ENCODE data around the gene SHANK1.

The SHANK1 gene

DNA sequence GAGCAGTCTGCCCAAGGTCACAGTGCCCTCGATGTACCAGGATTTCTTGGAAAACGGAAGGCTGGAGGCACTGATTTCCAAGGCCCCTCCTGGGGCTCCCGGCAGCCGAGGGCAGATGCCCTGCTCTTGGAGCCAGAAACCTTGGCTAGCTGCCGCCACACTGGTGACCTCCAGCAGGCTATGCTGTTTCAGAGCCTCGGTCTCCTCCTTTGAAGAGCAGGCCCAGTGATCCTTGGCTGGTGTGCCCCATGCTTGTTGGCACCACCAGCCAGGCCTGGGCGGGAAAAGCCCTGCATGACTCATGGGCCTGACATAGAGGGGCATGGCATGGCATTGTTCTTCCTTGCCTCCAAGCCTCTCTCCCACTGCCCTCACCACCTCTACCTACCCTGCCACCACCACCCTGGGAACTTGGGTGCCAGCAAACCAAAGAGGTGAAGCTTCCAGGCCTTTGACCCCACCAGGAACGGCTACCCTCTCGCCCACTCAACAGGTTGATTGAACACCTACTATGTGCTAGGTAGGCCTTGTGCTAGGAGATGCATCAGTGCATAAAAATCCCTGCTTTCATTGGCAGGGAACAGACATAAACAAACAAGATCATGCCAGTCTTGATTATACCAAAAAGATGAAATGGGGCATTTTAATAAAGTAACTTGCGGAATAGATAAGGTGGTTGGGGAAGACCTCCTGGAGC lies 2.0 kb upstream of the SHANK1 start (continued):
- TF ChIP-seq, protein P1, sequence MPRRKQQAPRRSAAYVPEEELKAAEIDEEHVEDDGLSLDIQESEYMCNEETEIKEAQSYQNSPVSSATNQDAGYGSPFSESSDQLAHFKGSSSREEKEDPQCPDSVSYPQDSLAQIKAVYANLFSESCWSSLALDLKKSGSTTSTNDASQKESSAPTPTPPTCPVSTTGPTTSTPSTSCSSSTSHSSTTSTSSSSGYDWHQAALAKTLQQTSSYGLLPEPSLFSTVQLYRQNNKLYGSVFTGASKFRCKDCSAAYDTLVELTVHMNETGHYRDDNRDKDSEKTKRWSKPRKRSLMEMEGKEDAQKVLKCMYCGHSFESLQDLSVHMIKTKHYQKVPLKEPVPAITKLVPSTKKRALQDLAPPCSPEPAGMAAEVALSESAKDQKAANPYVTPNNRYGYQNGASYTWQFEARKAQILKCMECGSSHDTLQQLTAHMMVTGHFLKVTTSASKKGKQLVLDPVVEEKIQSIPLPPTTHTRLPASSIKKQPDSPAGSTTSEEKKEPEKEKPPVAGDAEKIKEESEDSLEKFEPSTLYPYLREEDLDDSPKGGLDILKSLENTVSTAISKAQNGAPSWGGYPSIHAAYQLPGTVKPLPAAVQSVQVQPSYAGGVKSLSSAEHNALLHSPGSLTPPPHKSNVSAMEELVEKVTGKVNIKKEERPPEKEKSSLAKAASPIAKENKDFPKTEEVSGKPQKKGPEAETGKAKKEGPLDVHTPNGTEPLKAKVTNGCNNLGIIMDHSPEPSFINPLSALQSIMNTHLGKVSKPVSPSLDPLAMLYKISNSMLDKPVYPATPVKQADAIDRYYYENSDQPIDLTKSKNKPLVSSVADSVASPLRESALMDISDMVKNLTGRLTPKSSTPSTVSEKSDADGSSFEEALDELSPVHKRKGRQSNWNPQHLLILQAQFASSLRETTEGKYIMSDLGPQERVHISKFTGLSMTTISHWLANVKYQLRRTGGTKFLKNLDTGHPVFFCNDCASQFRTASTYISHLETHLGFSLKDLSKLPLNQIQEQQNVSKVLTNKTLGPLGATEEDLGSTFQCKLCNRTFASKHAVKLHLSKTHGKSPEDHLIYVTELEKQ (tag by site-specific recombination; IDR thresholded peaks at IDR 0.05; ENCODE audit: borderline replicate concordance), result no peak
- TF ChIP-seq, protein P2, sequence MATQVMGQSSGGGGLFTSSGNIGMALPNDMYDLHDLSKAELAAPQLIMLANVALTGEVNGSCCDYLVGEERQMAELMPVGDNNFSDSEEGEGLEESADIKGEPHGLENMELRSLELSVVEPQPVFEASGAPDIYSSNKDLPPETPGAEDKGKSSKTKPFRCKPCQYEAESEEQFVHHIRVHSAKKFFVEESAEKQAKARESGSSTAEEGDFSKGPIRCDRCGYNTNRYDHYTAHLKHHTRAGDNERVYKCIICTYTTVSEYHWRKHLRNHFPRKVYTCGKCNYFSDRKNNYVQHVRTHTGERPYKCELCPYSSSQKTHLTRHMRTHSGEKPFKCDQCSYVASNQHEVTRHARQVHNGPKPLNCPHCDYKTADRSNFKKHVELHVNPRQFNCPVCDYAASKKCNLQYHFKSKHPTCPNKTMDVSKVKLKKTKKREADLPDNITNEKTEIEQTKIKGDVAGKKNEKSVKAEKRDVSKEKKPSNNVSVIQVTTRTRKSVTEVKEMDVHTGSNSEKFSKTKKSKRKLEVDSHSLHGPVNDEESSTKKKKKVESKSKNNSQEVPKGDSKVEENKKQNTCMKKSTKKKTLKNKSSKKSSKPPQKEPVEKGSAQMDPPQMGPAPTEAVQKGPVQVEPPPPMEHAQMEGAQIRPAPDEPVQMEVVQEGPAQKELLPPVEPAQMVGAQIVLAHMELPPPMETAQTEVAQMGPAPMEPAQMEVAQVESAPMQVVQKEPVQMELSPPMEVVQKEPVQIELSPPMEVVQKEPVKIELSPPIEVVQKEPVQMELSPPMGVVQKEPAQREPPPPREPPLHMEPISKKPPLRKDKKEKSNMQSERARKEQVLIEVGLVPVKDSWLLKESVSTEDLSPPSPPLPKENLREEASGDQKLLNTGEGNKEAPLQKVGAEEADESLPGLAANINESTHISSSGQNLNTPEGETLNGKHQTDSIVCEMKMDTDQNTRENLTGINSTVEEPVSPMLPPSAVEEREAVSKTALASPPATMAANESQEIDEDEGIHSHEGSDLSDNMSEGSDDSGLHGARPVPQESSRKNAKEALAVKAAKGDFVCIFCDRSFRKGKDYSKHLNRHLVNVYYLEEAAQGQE (tag by site-specific recombination; IDR thresholded peaks at IDR 0.05), result no peak
- TF ChIP-seq, protein P3, sequence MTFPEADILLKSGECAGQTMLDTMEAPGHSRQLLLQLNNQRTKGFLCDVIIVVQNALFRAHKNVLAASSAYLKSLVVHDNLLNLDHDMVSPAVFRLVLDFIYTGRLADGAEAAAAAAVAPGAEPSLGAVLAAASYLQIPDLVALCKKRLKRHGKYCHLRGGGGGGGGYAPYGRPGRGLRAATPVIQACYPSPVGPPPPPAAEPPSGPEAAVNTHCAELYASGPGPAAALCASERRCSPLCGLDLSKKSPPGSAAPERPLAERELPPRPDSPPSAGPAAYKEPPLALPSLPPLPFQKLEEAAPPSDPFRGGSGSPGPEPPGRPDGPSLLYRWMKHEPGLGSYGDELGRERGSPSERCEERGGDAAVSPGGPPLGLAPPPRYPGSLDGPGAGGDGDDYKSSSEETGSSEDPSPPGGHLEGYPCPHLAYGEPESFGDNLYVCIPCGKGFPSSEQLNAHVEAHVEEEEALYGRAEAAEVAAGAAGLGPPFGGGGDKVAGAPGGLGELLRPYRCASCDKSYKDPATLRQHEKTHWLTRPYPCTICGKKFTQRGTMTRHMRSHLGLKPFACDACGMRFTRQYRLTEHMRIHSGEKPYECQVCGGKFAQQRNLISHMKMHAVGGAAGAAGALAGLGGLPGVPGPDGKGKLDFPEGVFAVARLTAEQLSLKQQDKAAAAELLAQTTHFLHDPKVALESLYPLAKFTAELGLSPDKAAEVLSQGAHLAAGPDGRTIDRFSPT (tag by site-specific recombination; IDR thresholded peaks at IDR 0.05), result 0 out of 2 replicates have a peak, but pooled peaks have one; percentile 47
- TF ChIP-seq ZNF530 (tag by site-specific recombination; IDR thresholded peaks at IDR 0.05; ENCODE audit: low read depth) (no peak), ZNF621 (tag by site-specific recombination; IDR thresholded peaks at IDR 0.05) (no peak), ZNF24 (tag by site-specific recombination; IDR thresholded peaks at IDR 0.05) (no peak)
- TF ChIP-seq, protein P4, sequence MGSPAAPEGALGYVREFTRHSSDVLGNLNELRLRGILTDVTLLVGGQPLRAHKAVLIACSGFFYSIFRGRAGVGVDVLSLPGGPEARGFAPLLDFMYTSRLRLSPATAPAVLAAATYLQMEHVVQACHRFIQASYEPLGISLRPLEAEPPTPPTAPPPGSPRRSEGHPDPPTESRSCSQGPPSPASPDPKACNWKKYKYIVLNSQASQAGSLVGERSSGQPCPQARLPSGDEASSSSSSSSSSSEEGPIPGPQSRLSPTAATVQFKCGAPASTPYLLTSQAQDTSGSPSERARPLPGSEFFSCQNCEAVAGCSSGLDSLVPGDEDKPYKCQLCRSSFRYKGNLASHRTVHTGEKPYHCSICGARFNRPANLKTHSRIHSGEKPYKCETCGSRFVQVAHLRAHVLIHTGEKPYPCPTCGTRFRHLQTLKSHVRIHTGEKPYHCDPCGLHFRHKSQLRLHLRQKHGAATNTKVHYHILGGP (tag by site-specific recombination; IDR thresholded peaks at IDR 0.05), result no peak

DNA sequence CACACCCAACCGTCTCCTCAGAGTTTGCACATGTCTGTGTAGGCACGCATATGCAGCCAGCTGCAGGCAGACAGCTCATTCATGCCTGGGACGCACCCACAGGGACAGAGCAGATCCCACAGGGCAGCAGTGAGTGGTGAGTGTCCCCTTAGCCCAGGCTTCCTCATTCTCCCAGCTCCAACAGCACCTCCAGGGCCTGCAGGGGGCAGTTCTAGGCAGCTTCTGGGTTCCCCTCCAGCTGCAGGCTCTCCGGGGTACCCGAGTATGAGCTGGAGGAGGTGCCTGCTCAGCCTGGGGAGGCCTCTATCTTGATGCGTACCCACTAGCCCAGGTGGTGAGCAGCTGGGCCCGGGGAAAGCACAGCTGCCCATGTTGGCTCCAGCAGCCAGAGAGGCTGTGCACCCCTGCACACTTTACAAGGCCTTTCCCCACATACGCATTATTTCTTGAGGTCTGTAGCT lies 1.3 kb upstream of the SHANK1 start:
- Histone ChIP-seq H3K36me3 (ENCODE audit: control insufficient read depth in 2 of 2, insufficient read depth in 1 of 2, low read length in 2 of 2) (no peaks in the 10 kb centered on the region), H3K27ac (ENCODE audit: extremely low read depth, low read depth, low read length) (no peak overlapping the region), H3K9me3 (ENCODE audit: control insufficient read depth, insufficient read depth, low read depth, low read length) (no peaks in the 10 kb centered on the region), H3K4me1 (ENCODE audit: control insufficient read depth, insufficient read depth, low read length) (peaks cover 7% of the 10 kb centered on the region; the same call in 1 of the 2 replicates), H3K4me3 (ENCODE audit: low read depth, low read length) (no peak overlapping the region)
- CTCF ChIA-PET, result interaction anchor here (0.6 to 2.1 kb wide), 8 partner anchors 11 to 201 kb away, joined by 3 to 8 read pairs (median 3); no protein-coding TSS in a partner anchor
- POLR2A ChIA-PET, result no interaction called here
- TF ChIP-seq KLF7 (tag by site-specific recombination; IDR thresholded peaks at IDR 0.05; ENCODE audit: borderline replicate concordance) (no peak), GLIS1 (tag by site-specific recombination; IDR thresholded peaks at IDR 0.05) (peak; percentile 76), ZIC2 (tag by site-specific recombination; IDR thresholded peaks at IDR 0.05) (peak; percentile 26; the same call in 1 of the 2 replicates), ZNF658 (tag by site-specific recombination; IDR thresholded peaks at IDR 0.05) (no peak)
- TF ChIP-seq, protein P5, sequence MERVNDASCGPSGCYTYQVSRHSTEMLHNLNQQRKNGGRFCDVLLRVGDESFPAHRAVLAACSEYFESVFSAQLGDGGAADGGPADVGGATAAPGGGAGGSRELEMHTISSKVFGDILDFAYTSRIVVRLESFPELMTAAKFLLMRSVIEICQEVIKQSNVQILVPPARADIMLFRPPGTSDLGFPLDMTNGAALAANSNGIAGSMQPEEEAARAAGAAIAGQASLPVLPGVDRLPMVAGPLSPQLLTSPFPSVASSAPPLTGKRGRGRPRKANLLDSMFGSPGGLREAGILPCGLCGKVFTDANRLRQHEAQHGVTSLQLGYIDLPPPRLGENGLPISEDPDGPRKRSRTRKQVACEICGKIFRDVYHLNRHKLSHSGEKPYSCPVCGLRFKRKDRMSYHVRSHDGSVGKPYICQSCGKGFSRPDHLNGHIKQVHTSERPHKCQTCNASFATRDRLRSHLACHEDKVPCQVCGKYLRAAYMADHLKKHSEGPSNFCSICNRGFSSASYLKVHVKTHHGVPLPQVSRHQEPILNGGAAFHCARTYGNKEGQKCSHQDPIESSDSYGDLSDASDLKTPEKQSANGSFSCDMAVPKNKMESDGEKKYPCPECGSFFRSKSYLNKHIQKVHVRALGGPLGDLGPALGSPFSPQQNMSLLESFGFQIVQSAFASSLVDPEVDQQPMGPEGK (tag by site-specific recombination; IDR thresholded peaks at IDR 0.05), result peak; percentile 12; the same call in 1 of the 2 replicates
